Natural killer cell (primary cell): ENCODE results near the gene PDILT. TPM values are rescaled to one million over a fixed set of nuclear protein-coding genes. Genes with fewer than 3 reads are reported as not detected.

Source experiments
- ATAC-seq, 3 donors: fragments of 150-1000 bp in 2 of 3; fragments of 200-7000 bp in 1 of 3; cut with Tn5 transposase; 1 replicate in 1 of 3; 2 replicates in 2 of 3; pipeline ENCODE4 v1.10.0; 2021; ENCODE audit warnings: mild to moderate bottlenecking in 2 of 3, moderate library complexity in 2 of 3
- DNase-seq, 2 donors: peaks; one replicate each; pipeline versions ENCODE4 v3.0.0 to v3.0.0-alpha.2; 2013 to 2021; ENCODE audit warnings: mixed read lengths in 1 of 2
- H3K27ac ChIP-seq: one replicate; pipeline ENCODE4 v1.5.1; 2013; ENCODE audit warnings: mild to moderate bottlenecking, low read length
- H3K27me3 ChIP-seq: one replicate; pipeline ENCODE4 v1.6.1; 2013; ENCODE audit warnings: low read length; ENCODE audit not compliant: control insufficient read depth, insufficient read depth
- H3K36me3 ChIP-seq: one replicate; pipeline ENCODE4 v1.6.1; 2013; ENCODE audit warnings: low read length; ENCODE audit not compliant: control insufficient read depth, insufficient read depth
- H3K4me1 ChIP-seq: one replicate; pipeline ENCODE4 v1.6.1; 2013; ENCODE audit warnings: low read length; ENCODE audit not compliant: control insufficient read depth, insufficient read depth
- H3K4me3 ChIP-seq: one replicate; pipeline ENCODE4 v1.5.1; 2013; ENCODE audit warnings: low read length
- H3K9me3 ChIP-seq: one replicate; pipeline ENCODE4 v1.6.1; 2013; ENCODE audit warnings: low read length; ENCODE audit not compliant: control insufficient read depth, insufficient read depth
- H3K27ac Mint-ChIP-seq, 2 donors: one replicate each; pipeline ENCODE4 v1.8.0; 2022; ENCODE audit warnings: mild to moderate bottlenecking in 2 of 2, mixed read lengths in 2 of 2, moderate library complexity in 1 of 2
- H3K27me3 Mint-ChIP-seq, 2 donors: one replicate each; pipeline ENCODE4 v1.8.0; 2022; ENCODE audit warnings: low read depth in 2 of 2, mixed read lengths in 2 of 2
- H3K36me3 Mint-ChIP-seq: one replicate; pipeline ENCODE4 v1.8.0; 2022; ENCODE audit warnings: mixed read lengths
- H3K4me1 Mint-ChIP-seq, 2 donors: one replicate each; pipeline ENCODE4 v1.8.0; 2022; ENCODE audit warnings: mixed read lengths in 2 of 2
- H3K4me3 Mint-ChIP-seq: one replicate; pipeline ENCODE4 v1.8.0; 2022; ENCODE audit warnings: mild to moderate bottlenecking, moderate library complexity, mixed read lengths
- H3K9me3 Mint-ChIP-seq, 2 donors: one replicate each; pipeline ENCODE4 v1.8.0; 2022; ENCODE audit warnings: mixed read lengths in 2 of 2
- CTCF ChIP-seq: fragments of 200-600 bp; IDR thresholded peaks from one replicate; pipeline ENCODE4 v1.8.0; 2022; ENCODE audit warnings: antibody characterized with exemption
- WGBS: methylation state at CpG from one replicate; pipeline ENCODE4 v1.1.7; 2013; ENCODE audit warnings: missing lambda C conversion rate; ENCODE audit not compliant: insufficient coverage; 5-methylcytosine and 5-hydroxymethylcytosine counted together
- intact Hi-C: fragments of 100-400 bp; cut with micrococcal nuclease; formaldehyde crosslinking; loops from one replicate; pipeline ENCODE4 v1.14.2; 2022
- total RNA-seq, 4 donors: library from RNA; stranded (reverse); fragments of 120-200 nt in 1 of 4; gene quantifications; one replicate each; pipeline versions ENCODE4 v1.2.3 to v1.2.4, GENCODE V29; 2013 to 2022

PDILT gene
- total RNA-seq, 3 donors from 2014 or later (not counting 1 experiment from before 2014, with no cell fraction given) = not detected

GRCh38 chr16:20391045-20391444 is 13.5 kb downstream of the PDILT start:
- H3K36me3 Mint-ChIP-seq = no peaks in the 10 kb centered on the region
- WGBS = 92% methylated on average over 5 of the region's 5 CpGs
- Histone ChIP-seq H3K27ac (no peak overlapping the region), H3K36me3 (no peaks in the 10 kb centered on the region), H3K4me3 (no peak overlapping the region), H3K9me3 (no peaks in the 10 kb centered on the region), H3K27me3 (no peaks in the 10 kb centered on the region), H3K4me1 (no peaks in the 10 kb centered on the region)
- no peak overlapping the region for H3K4me3 Mint-ChIP-seq
- no peak for TF ChIP-seq CTCF
- H3K27me3 Mint-ChIP-seq = peaks cover 0 to 16% of the 10 kb centered on the region in 2 donors
- no peak overlapping the region for H3K27ac Mint-ChIP-seq
- H3K4me1 Mint-ChIP-seq = no peaks in the 10 kb centered on the region
- DNase-seq (no peak), ATAC-seq (no peak)
- intact Hi-C loops = no loop called here
- no peaks in the 10 kb centered on the region for H3K9me3 Mint-ChIP-seq

- H3K4me1 ChIP-seq = no peaks in the 10 kb centered on the region
- peaks cover 0 to 16% of the 10 kb centered on the region in 2 donors for H3K27me3 Mint-ChIP-seq
- no peak for TF ChIP-seq CTCF
- H3K27me3 ChIP-seq = no peaks in the 10 kb centered on the region
- no peak overlapping the region for H3K4me3 Mint-ChIP-seq
- DNase-seq = no peak
- no peaks in the 10 kb centered on the region for H3K9me3 Mint-ChIP-seq
- intact Hi-C loops = no loop called here
- no peaks in the 10 kb centered on the region for H3K36me3 Mint-ChIP-seq
- H3K9me3 ChIP-seq = no peaks in the 10 kb centered on the region
- H3K36me3 ChIP-seq = no peaks in the 10 kb centered on the region
- H3K27ac Mint-ChIP-seq = no peak overlapping the region
- H3K4me3 ChIP-seq = no peak overlapping the region
- no peak overlapping the region for H3K27ac ChIP-seq
- WGBS = 50% methylated on average over 1 of the region's 1 CpG
- H3K4me1 Mint-ChIP-seq = no peaks in the 10 kb centered on the region
- ATAC-seq = no peak
Observed at GRCh38 chr16:20388854-20389253, 15.7 kb downstream of the PDILT start.

- Histone ChIP-seq H3K4me1 (no peaks in the 10 kb centered on the region), H3K27ac (no peak overlapping the region), H3K9me3 (no peaks in the 10 kb centered on the region), H3K4me3 (no peak overlapping the region), H3K27me3 (no peaks in the 10 kb centered on the region), H3K36me3 (no peaks in the 10 kb centered on the region)
- no peak for TF ChIP-seq CTCF
- Mint-ChIP-seq H3K36me3 (no peaks in the 10 kb centered on the region), H3K4me1 (no peaks in the 10 kb centered on the region), H3K27ac (no peak overlapping the region), H3K9me3 (no peaks in the 10 kb centered on the region), H3K4me3 (no peak overlapping the region), H3K27me3 (peaks cover 0 to 16% of the 10 kb centered on the region in 2 donors)
- WGBS = 92% methylated on average over 3 of the region's 3 CpGs
- DNase-seq (no peak), ATAC-seq (no peak)
- intact Hi-C loops = no loop called here
Observed at GRCh38 chr16:20387978-20388377, 16.6 kb downstream of the PDILT start.
